ENCODE measurements around the gene TTC6. TPM values are rescaled to one million over a fixed set of nuclear protein-coding genes. Genes with fewer than 3 reads are reported as not detected.

TTC6 gene
- polyA plus RNA-seq, 1 donor (not counting 4 experiments of a cell fraction or from before 2014, with no cell fraction given), result not detected

- no peak for FAIRE-seq
- no peak for TF ChIP-seq EZH2 (IDR thresholded peaks at IDR 0.05; ENCODE audit: low read length)
- TF ChIP-seq CTCF (optimal IDR thresholded peaks at IDR 0.05 in 1 of 3, IDR thresholded peaks at IDR 0.05 in 1 of 3, conservative IDR thresholded peaks at IDR 0.05 in 1 of 3; ENCODE audit: extremely low read depth in 1 of 3, insufficient read depth in 2 of 3, low read length in 3 of 3), result no peak
Measured at GRCh38 chr14:37571391-37571790, 24.0 kb upstream of the TTC6 start.

GRCh38 chr14:37573356-37573755 is 22.1 kb upstream of the TTC6 start:
- H3K36me3 ChIP-seq (ENCODE audit: control insufficient read depth in 2 of 2, extremely low read depth in 1 of 2, insufficient read depth in 2 of 2, low read length in 2 of 2), result no peaks in the 10 kb centered on the region
- H3K27ac ChIP-seq (ENCODE audit: control insufficient read depth, insufficient read depth, low read length), result no peak overlapping the region
- H3K9me1 ChIP-seq (ENCODE audit: control insufficient read depth, extremely low read depth, insufficient read depth, low read length), result no peaks in the 10 kb centered on the region
- no peak overlapping the region for H3K9ac ChIP-seq (ENCODE audit: control insufficient read depth, extremely low read depth, insufficient read depth, low read length)
- no peaks in the 10 kb centered on the region for H3K27me3 ChIP-seq (ENCODE audit: control insufficient read depth, extremely low read depth, insufficient read depth, low read length)
- H3K4me1 ChIP-seq (ENCODE audit: control insufficient read depth, extremely low read depth, insufficient read depth, low read length), result no peaks in the 10 kb centered on the region
- no peaks in the 10 kb centered on the region for H3K79me2 ChIP-seq (ENCODE audit: control insufficient read depth, insufficient read depth, low read length)
- no peak for FAIRE-seq
- no peak for DNase-seq (ENCODE audit: low read depth, low spot score)
- no peaks in the 10 kb centered on the region for H3K9me3 ChIP-seq (ENCODE audit: control insufficient read depth, low read depth, low read length)
- no peak overlapping the region for H2AFZ ChIP-seq (ENCODE audit: control insufficient read depth, low read length)
- H4K20me1 ChIP-seq (ENCODE audit: control insufficient read depth, extremely low read depth, insufficient read depth, low read length), result no peaks in the 10 kb centered on the region
- H3K4me2 ChIP-seq (ENCODE audit: control insufficient read depth, extremely low read depth, insufficient read depth, low read depth, low read length), result no peak overlapping the region
- no peak for TF ChIP-seq CTCF (optimal IDR thresholded peaks at IDR 0.05 in 1 of 3, IDR thresholded peaks at IDR 0.05 in 1 of 3, conservative IDR thresholded peaks at IDR 0.05 in 1 of 3; ENCODE audit: extremely low read depth in 1 of 3, insufficient read depth in 2 of 3, low read length in 3 of 3)
- no peak for TF ChIP-seq EZH2 (IDR thresholded peaks at IDR 0.05; ENCODE audit: low read length)
- dilution Hi-C loops (cut with MboI; ENCODE audit: extremely low pct_ligation_motif_present, low sequenced_read_pairs), result no loop called here
- H3K4me3 ChIP-seq (ENCODE audit: control insufficient read depth in 2 of 3, extremely low read depth in 1 of 3, insufficient read depth in 2 of 3, low read depth in 1 of 3, low read length in 3 of 3), result no peak overlapping the region

More at GRCh38 chr14:37571391-37571790, 24.0 kb upstream of the TTC6 start:
- H3K4me1 ChIP-seq (ENCODE audit: control insufficient read depth, extremely low read depth, insufficient read depth, low read length), result no peaks in the 10 kb centered on the region
- H2AFZ ChIP-seq (ENCODE audit: control insufficient read depth, low read length), result no peak overlapping the region
- H3K27me3 ChIP-seq (ENCODE audit: control insufficient read depth, extremely low read depth, insufficient read depth, low read length), result no peaks in the 10 kb centered on the region
- H3K9ac ChIP-seq (ENCODE audit: control insufficient read depth, extremely low read depth, insufficient read depth, low read length), result no peak overlapping the region
- no peaks in the 10 kb centered on the region for H3K36me3 ChIP-seq (ENCODE audit: control insufficient read depth in 2 of 2, extremely low read depth in 1 of 2, insufficient read depth in 2 of 2, low read length in 2 of 2)
- H3K79me2 ChIP-seq (ENCODE audit: control insufficient read depth, insufficient read depth, low read length), result no peaks in the 10 kb centered on the region
- H3K9me3 ChIP-seq (ENCODE audit: control insufficient read depth, low read depth, low read length), result no peaks in the 10 kb centered on the region
- H4K20me1 ChIP-seq (ENCODE audit: control insufficient read depth, extremely low read depth, insufficient read depth, low read length), result no peaks in the 10 kb centered on the region
- H3K4me3 ChIP-seq (ENCODE audit: control insufficient read depth in 2 of 3, extremely low read depth in 1 of 3, insufficient read depth in 2 of 3, low read depth in 1 of 3, low read length in 3 of 3), result no peak overlapping the region
- H3K4me2 ChIP-seq (ENCODE audit: control insufficient read depth, extremely low read depth, insufficient read depth, low read depth, low read length), result no peak overlapping the region
- dilution Hi-C loops (cut with MboI; ENCODE audit: extremely low pct_ligation_motif_present, low sequenced_read_pairs), result no loop called here
- no peak for DNase-seq (ENCODE audit: low read depth, low spot score)
- H3K27ac ChIP-seq (ENCODE audit: control insufficient read depth, insufficient read depth, low read length), result no peak overlapping the region
- H3K9me1 ChIP-seq (ENCODE audit: control insufficient read depth, extremely low read depth, insufficient read depth, low read length), result no peaks in the 10 kb centered on the region

Measured in keratinocyte (primary cell).